Astrocyte (in vitro differentiated cells and primary cell): ENCODE data around the gene ZNF48.

ENCODE experiments used
- EZH2 ChIP-seq: IDR thresholded peaks from 2 replicates; pipeline ENCODE4 v1.6.1; 2012; ENCODE audit warnings: mild to moderate bottlenecking, low read length, inconsistent platforms; ENCODE audit not compliant: insufficient read depth
- TF ChIP-seq, protein P1 (sequence below): IDR thresholded peaks from 2 replicates; pipeline ENCODE4 v1.5.1; 2011; ENCODE audit warnings: low read depth, mild to moderate bottlenecking, inconsistent platforms, low read length, moderate library complexity; ENCODE audit not compliant: insufficient read depth

DNA sequence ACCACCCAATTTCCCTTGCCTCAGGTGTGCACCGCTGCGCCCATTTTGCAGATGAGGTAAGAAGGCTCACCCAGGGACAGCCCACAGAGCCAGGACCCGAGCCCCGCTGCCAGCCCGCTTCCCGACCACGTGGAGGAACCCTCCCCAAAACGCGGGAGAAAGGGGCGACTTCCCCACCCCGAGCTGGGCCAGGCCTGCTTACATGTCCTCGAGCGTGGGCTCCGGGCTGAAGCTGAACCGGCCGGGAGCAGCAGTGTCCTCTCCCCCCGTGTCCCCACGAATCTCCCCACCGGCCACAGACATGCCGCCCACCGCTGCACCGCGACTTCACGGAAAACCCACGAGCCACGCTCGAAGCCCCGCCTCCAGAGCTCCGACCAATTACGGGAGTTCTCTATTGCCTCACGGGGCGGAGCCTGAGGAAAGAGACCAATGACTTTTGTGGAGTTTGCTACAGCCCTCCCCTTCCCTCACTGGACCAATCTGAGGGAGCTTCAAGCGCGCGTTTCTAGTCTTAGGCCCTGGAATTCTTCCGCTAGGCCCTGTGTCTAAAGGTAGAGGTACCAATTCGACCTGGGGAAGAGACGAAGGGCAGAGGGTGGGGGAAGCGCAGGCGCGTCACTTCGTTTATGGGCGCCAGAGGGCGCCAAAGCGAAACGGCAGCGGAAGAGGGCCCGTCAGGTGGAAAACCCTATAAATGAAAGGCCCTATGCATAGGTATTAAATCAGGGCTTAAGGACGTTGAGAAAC, 34.6 kb downstream of the ZNF48 start, which contains the start of gene DCTPP1:
- TF ChIP-seq, protein P1, sequence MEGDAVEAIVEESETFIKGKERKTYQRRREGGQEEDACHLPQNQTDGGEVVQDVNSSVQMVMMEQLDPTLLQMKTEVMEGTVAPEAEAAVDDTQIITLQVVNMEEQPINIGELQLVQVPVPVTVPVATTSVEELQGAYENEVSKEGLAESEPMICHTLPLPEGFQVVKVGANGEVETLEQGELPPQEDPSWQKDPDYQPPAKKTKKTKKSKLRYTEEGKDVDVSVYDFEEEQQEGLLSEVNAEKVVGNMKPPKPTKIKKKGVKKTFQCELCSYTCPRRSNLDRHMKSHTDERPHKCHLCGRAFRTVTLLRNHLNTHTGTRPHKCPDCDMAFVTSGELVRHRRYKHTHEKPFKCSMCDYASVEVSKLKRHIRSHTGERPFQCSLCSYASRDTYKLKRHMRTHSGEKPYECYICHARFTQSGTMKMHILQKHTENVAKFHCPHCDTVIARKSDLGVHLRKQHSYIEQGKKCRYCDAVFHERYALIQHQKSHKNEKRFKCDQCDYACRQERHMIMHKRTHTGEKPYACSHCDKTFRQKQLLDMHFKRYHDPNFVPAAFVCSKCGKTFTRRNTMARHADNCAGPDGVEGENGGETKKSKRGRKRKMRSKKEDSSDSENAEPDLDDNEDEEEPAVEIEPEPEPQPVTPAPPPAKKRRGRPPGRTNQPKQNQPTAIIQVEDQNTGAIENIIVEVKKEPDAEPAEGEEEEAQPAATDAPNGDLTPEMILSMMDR, result peak; percentile 83
- no peak for TF ChIP-seq EZH2
